Measurements from ENCODE around the gene CGB3.

GRCh38 chr19:49020342-49020741, 3.8 kb downstream of the CGB3 start:
- TF ChIP-seq TAF1 (IDR thresholded peaks at IDR 0.05; ENCODE audit: borderline replicate concordance, low read depth, low read length) (no peak), POLR2A (IDR thresholded peaks at IDR 0.05; ENCODE audit: low read depth, low read length) (no peak)

Measured in GM12892 (cell line).